Right lobe of liver (tissue), 4 donors: ENCODE measurements around the gene SERPINB7.

Source experiments
- CTCF ChIP-seq, 4 donors: fragments of 200-600 bp in 3 of 4; fragments of 450-650 bp in 1 of 4; IDR thresholded peaks; one replicate each; pipeline versions ENCODE4 v1.5.1 to v1.8.0; 2016 to 2022; ENCODE audit warnings: antibody characterized with exemption in 4 of 4, mild to moderate bottlenecking in 2 of 4
- POLR2A ChIP-seq: fragments of 450-650 bp; IDR thresholded peaks from one replicate; pipeline ENCODE4 v1.6.1; 2017; ENCODE audit warnings: antibody characterized with exemption, mild to moderate bottlenecking
- donor health status: DM: no; HTN: no; CAD: no.
- donor health status: DM: no; HTN: no; CAD: no.
- donor health status: DM: no; HTN: yes; CAD: no.

GRCh38 chr18:63773551-63773950 is 1.7 kb upstream of the SERPINB7 start:
- TF ChIP-seq POLR2A (no peak), CTCF (IDR thresholded peaks at IDR 0.05) (no peak)
